ENCODE data around the gene ASB6.
"Not testable (repeated sequence)": the region's sequence is repeated elsewhere in the genome, so short reads cannot be mapped to it uniquely, and the experiment has no call there.

The ASB6 gene

DNA sequence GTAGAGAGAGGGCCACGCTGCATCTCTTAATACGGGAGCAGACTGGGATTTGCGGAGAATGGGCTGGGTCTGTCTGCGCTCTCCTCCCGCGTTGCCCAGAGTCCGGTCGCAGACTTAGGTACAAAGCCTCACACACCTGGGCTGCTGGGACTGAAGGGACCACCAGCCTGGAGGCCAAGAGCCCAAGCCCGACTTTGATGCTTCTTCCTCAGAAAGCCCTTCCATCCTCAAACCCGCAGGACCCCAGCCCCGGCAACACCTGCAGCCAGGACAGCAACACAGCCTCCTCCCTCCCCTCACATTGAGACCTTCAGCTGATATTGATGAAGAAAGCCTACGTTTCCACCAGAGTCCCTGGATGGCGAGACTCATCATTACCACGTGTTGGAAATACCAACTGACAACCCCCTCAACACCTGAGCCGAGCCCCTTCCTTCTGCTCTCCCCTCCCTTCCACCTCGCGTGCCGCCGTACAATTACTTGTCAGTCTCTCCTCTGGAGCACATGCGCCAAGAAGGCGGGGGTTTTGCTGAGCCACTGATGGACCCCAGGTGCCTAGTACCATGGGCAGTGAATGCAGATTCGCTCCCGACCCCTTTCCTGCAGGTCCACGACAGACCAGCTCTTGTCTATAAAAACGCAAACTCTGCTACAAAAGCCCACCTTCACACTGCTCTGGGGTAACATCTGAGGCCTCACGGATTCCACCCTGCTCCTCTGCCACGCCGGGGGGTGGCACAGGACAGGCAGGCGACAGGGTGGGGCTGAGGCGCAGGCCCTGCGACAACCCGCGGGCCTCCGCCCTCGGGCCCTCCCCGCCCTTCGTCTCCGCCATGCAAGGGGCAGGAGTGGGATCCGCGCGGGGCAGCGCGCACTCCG is 841 bp downstream of the ASB6 start:
- no peak for DNase-seq

DNA sequence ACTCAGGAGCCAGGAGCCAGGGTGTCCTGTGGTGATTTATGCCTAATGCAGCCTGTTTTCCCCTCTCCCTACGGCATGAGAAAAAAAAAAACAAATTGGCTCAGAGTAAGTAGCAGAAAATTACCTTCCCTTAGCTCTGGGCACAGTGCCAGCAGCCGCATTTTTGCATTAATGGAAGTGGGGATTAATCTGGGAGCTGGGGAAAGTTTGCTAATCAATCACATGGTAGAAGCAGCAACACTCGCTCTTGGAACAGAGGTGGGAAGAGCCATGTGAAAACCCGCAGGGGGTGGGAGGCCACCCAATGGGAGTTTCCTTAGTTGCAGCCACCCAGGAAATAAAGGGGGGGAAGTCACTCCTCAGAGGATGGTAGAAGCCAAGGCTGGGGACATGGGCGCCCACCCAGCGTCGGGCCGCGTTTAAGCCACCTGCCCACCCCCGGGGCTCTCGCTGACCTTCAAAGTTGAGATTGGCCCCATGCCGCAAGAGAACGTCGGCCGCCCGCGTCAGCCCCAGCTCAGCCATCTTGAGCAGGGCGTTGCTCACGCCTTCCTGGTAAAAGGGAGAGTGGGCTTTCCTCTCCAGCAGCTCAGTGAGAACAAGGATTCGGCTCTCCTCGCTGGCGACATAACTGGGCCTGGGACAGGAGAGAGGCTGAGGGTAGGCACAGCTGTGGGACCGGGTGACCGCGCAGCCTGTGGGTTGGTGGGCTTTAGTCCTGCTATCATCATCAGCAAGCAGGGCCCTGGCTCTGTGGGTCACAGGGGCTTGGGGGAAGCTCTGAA is 1.7 kb downstream of the ASB6 start:
- DNase-seq: no peak

DNA sequence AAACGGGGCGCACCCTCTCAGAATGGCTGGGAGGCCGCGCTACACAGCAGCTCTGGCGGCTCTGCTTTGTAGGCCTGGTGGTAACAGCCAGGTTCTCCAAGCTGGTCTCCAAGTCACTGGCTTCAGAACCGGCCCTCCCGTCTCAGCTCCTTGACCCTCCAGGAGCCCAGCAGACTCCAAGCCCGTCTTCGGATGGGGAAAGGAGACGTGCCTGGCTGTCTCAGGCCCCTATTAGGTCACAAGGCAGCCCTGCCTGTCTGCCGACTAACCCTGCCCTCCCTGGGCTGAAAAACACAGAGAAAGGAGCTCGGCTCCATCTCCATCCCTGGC is 2.2 kb downstream of the ASB6 start:
- no peak for DNase-seq

DNA sequence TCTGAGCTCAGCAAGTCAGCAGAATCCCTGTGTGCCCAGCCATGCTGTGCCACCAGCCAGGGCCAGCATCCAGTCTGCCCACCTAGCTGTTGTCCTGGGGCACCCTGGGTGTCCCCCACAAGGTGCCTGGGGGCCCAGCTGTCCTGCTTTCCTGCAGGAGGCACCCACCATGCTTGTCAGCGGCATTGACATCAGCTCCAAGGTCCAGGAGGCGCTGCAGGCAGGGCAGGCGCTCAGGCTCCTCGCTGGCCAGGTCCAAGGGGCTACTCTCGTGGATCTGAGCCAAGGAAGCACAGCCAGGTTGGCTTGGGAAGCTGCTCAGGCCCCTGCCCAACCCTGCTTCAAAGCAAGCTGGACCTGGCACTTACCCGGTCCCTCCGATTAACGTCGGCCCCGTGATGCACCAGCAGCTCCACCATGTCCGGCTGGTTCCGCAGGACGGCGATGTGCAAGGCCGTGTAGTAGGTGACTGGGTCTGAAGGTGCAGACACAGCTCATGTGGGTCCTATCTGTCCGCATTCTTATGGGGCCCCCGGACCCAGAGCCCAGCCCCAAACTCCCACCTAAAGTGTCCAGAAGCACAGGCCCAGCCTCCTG is 2.8 kb downstream of the ASB6 start:
- DNase-seq: no peak

DNA sequence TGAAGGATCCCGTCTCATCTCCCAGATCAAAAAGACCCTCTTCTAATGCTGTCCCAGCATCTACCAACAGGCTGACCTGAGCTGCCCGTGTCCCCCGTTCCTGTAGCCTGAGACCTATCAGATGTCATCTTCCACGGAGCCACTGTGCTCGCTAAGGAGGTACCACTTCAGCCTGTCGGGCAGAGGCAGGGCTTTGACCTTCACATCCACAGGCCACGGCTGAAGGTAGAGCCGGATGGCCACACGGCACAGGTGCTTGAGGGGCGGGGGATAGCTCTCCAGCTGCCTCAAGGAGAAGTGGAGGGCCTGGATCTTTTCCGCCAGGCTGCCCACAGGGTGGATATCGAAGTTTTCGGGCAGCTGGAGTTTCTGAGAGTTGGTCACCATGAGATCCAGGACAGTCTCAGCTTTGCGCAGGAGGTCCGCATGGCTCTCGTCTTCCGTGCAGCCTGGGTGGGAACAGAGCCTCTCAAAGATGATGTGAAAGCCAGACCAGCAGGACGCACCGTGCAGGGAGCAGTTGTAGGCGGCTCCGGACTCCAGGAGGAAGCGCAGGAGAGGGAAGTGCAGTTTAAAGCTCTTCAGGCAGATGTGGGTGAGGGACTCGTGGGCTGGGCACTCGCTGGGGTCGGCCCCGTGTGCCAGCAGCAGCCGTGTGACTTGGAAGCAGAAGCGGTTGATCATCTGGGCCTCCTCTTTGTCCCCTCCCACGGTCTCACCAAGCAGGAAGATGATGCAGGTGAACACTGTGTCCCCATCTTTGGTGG is 4.1 kb downstream of the ASB6 start:
- DNase-seq: no peak

DNA sequence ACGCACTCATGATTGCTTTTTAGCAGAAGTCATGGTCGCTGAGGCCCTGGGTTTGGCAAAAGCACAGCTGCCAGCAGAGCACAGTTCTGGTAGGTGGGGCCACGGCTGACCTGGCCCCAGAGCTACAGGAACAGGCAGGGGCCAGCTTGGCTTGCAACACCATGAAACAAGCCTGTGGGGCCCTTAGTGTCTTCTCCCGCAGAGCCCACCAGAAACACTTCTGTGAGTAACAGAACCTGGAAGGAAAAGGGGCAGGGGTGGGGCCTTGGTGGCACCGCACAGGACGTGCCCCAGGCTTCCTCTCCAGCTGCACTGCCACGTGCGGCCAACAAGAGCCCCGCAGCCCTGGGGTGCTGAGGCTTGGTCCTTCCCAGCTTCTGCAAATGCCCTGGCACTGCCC is 4.8 kb downstream of the ASB6 start:
- DNase-seq: no peak

DNA sequence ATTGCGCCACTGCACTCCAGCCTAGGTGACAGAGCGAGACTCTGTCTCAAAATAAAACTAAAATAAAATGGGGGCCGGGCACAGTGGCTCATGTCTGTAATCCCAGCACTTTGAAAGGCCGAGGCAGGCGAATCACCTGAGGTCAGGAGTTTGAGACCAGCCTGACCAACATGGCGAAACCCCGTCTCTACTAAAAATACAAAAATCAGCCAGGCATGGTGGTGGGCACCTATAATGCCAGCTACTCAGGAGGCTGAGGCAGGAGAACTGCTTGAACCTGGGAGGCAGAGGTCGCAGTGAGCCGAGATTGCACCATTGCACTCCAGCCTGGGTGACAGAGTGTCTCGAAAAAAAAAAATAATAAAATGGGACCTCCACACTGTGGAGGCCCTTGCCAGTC is 5.6 kb downstream of the ASB6 start:
- not testable (repeated sequence) for DNase-seq

DNA sequence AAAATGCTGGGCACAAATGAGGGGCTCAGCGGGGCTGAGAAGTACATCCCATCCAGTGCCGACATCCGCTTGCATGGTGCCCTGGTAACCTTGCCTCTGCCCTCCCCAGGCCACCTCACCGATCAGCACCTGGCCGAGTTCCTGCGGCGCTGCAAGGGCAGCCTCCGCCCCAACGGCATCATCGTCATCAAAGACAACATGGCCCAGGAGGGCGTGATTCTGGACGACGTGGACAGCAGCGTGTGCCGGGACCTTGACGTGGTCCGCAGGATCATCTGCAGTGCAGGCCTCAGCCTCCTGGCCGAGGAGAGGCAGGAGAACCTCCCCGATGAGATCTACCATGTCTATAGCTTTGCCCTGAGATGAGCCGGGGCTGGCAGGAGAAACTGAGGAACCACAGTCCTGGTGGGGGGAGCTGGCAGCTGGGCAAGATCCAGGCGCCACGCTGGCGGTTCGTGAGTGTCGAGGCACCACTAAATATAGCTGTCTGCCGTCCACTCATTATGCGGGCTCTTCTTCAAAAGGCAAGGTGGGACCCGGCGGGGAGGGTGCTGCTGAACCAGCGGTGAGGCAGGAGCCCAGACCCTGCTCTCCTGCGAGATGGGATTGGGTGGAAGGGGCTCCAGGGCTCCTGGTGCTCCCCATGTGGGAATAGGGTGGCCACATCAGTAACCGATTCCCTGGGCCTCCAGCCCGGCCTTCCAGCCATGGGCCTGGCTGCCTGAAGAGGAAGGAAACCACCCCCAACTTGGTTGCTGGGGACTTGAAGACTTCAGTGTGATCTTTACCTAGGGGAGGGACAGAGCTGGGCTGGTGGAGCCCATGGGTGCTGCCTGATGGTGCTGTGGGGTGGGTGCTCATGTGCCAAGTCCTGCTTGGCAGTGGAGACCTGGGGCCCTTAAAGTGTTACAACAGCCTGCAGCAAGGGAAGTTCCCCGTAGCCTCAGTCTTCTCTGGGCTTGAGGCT is 6.6 kb downstream of the ASB6 start:
- no peak for DNase-seq

DNA sequence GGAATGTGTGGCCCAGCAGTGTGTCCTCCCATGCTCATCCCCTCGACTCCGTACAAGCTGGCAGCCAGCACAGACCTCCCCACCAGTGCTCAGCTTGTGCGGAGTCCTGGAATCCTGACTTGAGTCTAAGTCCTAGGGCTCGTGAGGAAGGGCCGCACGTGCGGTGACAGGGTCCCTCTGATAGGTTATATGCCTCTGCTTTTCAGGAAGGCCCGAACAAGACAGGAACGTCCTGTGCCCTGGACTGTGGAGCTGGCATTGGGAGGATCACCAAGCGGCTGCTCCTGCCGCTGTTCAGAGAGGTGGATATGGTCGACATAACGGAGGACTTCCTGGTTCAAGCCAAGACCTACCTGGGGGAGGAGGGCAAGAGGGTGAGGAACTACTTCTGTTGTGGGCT is 8.1 kb downstream of the ASB6 start:
- no peak for DNase-seq

DNA sequence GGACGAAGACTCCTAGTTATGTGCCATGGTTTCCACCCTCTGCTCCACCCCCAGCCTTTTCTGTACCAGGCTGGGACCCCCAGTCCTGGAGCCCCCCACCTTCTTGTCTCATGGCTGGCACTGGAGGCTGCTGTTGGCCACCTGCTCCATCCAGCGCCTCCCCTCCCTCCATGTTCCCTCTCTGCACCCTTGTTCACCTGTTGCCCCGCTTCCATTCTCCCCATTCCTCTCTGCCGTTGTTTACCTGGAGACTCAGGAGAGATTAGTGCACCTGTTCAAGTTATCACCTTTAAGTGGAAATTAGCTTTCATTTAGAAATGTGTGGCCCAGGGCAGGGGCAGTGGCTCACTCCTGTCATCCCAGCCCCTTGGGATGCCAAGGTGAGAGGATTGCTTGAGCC is 8.7 kb downstream of the ASB6 start:
- DNase-seq: no peak

DNA sequence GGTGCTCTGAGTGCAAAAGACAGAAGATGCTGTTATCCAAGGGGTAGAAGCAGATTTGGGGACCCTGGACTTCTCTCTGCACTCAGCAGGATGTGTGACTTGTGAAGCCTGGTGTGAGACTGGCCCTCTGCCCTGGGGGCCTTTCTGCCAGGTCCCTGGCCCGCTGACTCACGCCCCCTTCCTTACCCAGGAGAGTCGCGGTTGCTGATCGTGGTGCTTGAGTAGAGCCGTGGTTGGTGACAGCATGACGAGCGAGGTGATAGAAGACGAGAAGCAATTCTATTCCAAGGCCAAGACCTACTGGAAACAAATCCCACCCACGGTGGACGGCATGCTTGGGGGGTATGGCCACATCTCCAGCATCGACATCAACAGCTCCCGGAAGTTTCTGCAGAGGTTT is 9.5 kb downstream of the ASB6 start:
- no peak for DNase-seq

DNA sequence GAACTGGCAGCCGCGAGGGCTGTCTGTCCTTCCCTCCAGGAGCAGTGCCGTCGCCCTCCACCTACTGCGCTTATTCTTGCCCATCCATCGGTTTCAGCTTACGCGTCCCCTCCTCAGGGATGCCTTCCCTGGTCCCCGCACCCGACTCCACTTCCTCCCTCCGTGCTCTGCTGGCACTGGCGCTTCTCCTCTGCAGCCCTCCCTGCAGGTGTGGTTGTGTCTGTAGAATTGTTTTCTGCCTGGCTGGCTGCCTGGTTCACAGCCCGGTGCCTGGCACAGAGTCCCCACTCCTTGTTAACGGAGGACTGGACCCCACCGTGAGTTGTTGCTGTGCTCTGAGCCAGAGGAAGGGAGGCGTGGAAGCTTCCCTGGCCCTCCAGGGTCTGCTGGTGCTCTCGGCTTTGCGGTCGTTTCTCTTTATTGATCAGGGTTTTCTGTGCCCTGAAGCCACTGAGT is 10.2 kb downstream of the ASB6 start:
- no peak for DNase-seq

DNA sequence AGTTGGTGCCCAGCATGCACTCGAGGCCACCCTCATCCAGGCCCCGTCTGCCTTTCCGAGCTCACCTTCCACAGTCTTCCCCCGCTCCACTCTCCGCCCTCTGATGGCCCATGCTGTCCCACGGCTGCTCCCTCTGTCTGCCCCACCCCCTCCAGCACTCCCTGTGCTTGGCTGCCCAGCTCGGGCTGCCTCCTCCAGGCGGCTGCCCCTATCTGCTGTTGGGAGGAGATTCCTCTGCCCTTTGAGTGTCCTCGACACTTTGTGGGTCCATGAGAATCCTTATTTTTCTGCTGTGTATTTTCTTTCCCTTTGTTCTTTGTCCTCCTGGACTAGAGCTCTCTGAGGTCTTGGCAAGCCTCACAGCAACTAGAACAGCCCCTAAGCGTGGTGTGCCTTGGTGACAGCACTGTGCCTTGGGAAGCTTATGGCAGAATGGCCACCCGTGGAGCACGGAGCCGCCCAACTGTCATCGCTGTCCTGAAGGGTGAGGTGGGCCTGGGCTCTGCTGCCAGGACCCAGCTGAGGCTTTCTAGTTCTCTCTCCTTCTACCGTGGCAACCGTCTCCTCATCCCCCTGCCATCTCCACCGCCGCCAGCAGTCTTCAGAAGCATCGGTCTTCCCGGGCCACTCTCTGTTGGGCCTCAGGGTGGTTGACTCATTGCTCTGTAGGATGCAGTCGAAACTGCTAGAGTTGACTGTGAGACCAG is 10.8 kb downstream of the ASB6 start:
- no peak for DNase-seq

DNA sequence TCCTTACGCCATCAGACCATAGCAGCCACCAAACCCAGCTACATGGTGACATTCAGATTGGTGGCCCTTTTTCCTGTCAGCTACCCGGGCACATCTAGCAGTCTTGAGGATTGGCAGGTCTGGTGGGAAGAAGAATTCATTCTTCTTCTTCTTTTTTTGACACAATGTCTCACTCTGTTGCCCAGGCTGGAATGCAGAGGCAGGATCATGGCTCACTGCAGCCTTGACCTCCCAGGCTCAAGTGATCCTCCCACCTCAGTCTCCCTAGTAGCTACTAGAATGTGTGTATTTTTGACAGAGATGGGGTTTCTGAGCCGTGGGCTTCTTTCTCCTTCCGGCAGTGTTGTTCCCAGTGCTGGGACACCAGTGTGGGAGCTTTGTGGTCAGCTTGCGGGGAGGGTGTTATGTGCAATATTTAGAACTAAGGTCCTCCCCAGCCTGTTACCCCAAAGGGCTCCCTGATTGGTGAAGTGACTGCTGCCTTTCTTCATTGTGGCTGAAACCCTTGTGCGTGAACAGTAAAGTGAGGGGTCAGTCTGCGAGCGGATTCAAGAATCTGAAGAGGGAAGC is 12.6 kb downstream of the ASB6 start:
- no peak for DNase-seq

DNA sequence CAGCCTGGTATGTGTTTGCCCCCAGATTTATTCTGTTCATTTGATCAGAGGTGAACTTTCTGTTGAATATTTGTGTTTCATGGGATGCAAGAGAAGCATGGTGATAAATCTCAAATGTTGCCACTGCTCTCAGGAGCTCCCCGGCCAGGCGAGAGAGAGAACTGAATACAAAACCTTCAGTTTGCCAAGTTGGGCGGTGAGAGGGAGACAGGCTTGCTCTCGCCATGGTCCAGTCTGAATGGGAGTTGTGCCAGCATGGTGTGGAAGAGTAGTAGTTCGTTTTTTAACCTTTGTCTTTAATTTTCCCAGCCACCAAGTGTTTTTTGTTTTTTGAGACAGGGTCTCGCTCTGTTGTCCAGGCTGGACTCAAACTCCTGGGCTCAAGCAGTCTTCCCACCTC is 13.2 kb downstream of the ASB6 start:
- DNase-seq: no peak

DNA sequence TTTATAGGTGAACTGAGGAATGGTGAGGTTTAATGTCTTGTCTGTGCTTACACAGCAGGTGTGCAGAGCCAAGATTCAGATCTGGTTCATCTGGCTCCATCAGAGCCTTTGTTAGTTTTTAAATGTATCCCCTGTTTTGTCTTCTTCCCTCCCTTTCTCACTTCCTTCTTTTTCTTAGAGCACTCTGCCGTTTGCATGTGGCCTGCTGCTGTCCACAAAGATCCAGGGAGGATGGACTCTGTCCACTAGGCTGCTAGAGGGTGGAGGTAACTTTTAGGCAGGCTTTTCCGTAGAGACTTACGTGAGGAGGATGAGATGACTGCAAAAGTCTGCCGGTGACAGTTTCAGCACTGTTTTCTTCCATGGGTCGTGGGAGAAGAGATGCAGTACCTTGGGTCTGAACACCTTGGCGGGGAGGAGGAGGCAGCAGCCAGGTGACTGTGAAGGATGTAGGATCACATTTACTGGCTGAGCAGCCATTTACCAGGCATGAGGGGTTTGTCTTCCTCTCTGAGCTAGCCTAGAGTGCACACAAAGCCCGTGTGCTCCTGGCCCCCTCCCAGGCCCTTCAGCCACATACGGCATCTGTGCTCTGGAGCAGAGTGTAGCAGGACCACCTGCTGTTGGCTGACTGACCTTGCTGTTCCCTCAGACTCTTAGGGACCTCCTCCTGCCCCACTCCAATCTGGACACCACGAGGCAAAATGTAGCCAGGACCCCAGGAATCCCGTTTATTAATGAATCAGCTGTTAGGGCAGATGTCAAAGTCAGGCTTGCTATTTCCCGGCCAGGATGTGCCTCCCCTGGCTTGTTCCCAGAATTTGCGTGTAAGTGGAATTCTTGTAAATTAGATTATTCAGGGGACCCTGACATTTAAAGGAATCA is 14.2 kb downstream of the ASB6 start:
- DNase-seq: no peak

DNA sequence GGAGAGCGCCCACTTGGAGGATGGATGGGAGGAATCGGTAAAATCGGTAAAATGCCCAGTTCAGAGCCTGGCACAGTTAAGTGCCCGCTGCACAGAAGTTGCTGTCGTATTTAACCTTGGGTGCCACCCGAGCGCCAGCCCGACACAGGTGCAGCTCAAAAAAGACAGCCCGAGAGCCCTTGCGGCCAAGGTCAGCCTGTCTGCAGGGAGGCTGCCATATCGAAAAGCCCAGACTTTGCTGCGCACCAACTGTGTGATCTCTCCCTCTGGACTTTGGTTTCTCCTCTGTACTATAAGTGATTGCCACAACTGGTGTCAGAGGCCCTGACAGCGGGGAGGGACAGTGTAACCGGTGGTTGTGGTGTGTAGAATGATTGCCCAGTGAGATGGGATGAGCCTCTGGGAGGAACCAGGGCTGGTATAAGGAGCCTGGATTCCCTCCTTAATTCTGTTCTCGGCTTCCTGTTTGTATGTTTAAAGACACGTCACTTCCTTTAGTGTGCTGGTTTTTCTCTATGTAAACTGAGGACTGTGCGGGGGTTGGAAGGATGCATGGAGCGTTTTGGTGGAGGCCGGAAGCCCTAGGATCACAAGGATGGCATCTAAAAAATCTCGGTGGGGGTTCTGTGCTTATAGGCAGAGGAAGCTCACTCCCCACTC is 15.2 kb downstream of the ASB6 start:
- DNase-seq: no peak

DNA sequence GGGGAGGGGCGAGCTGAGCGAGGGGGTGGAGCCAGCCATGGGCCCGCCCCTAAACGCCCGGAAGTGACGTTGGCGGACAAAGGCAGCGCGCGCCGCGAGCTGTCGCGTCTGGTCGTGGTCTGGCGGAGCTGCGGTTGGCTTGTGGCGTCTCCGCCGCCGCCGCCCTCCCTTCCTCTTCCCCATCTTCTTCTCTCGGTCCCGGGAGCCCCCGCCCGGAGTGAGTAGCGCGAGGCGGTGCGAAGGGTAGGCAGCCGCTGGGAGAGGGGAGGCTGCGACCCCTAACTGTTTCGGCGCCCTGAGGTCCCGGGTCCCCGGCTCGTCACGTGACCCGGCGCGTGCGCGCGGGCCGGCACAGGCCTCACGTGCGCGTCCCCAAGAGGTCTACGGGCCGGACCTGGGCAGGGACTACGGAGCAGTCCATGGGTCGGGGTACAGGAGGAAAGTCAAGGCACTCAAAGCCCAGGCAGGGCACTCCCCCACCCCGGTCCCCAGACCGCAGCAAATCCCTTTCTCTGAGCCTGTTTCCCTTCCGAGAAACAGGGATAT is 15.8 kb downstream of the ASB6 start, which contains the start of gene NTMT1:
TSS of gene NTMT1 (plus strand) at position 85 of the 546 bp plus-strand sequence. CDS start 6,541 bp downstream, outside the sequence.
- peak; percentile 84 to 85 for DNase-seq

DNA sequence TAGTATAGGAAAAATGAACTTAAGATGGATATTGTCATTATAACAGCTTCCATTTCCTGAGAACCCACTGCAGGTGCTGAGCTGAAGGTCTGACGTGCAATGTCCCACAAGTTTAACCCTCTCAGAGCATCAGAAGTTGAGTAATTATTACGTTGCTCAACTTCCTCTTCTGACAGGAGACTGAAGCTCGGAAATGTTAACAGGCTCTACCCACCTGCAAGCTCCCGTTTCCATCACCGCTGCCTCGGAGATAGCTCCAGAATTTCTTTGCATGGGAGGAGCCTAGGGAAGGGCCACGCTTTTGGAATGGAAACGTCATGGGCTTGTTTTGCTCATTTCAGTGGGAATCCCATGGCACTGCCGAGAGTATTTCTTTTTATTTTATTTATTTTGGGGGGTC is 17.0 kb downstream of the ASB6 start:
- no peak for DNase-seq
